HL-60 (cell line): ENCODE measurements around the gene CCDC92.

Experiments used
- DNase-seq, 2 experiments: peaks; one replicate each; pipeline ENCODE4 v3.0.0-alpha.2; 2010 to 2020; ENCODE audit warnings: low read depth in 1 of 2, low spot score in 1 of 2
- H3K27ac ChIP-seq: fragments of 250-450 bp; sonication (Bioruptor Pico); replicated peaks from 2 replicates; pipeline ENCODE4 v1.5.1; 2020; ENCODE audit warnings: mild to moderate bottlenecking, moderate library complexity
- H3K27me3 ChIP-seq: fragments of 250-450 bp; sonication (Bioruptor Pico); 2 replicates; pipeline ENCODE4 v1.5.1; 2021; ENCODE audit warnings: mild to moderate bottlenecking, moderate library complexity; ENCODE audit not compliant: insufficient read depth, poor library complexity, severe bottlenecking
- H3K4me3 ChIP-seq: replicated peaks from 2 replicates; pipeline ENCODE4 v1.5.1; 2011; ENCODE audit warnings: mild to moderate bottlenecking, control low read depth, low read length; ENCODE audit not compliant: insufficient read depth
- CTCF ChIP-seq: IDR thresholded peaks from one replicate; pipeline ENCODE4 v1.5.1; 2011; ENCODE audit warnings: low read length, control low read depth, inconsistent platforms; ENCODE audit not compliant: insufficient read depth
- GABPA ChIP-seq: IDR thresholded peaks from 2 replicates; pipeline ENCODE4 v1.6.1; 2012; ENCODE audit warnings: low read depth
- POLR2AphosphoS5 ChIP-seq: IDR thresholded peaks from 2 replicates; pipeline ENCODE4 v1.6.1; 2012; ENCODE audit warnings: low read depth
- REST ChIP-seq: IDR thresholded peaks from 2 replicates; pipeline ENCODE4 v1.6.1; 2012; ENCODE audit warnings: low read depth; ENCODE audit not compliant: insufficient replicate concordance
- SPI1 ChIP-seq: IDR thresholded peaks from 2 replicates; pipeline ENCODE4 v1.6.1; 2012; ENCODE audit warnings: low read depth, mild to moderate bottlenecking, borderline replicate concordance

CCDC92 gene

GRCh38 chr12:123989168-123989567, 16.5 kb upstream of the CCDC92 start:
- no peak for DNase-seq
- Histone ChIP-seq H3K4me3 (no peak overlapping the region), H3K27ac (no peak overlapping the region), H3K27me3 (no peaks in the 10 kb centered on the region)
- no peak for TF ChIP-seq REST
- no peak for TF ChIP-seq CTCF
- no peak for TF ChIP-seq GABPA
- no peak for TF ChIP-seq POLR2AphosphoS5
- TF ChIP-seq SPI1: no peak

DNA sequence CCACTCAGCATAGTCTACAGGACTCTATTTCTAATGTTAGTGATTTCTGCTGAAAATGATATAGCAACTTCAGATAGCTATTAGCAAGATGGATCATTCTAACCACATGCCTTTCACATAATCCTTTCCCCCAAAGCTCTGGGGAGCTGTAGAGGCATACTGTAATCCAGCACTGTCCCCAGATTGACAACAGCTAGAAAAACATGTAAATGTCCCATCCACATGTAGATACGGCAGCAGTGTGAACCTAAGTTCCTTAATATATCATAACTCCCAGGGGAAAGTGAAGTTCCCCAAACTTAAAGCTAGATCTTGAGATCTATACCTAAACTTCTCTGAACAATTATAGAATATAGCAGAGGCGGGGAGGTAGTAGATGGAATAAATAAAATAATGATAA, 14.4 kb upstream of the CCDC92 start:
- TF ChIP-seq CTCF (no peak), POLR2AphosphoS5 (no peak), GABPA (no peak), SPI1 (no peak), REST (no peak)

DNA sequence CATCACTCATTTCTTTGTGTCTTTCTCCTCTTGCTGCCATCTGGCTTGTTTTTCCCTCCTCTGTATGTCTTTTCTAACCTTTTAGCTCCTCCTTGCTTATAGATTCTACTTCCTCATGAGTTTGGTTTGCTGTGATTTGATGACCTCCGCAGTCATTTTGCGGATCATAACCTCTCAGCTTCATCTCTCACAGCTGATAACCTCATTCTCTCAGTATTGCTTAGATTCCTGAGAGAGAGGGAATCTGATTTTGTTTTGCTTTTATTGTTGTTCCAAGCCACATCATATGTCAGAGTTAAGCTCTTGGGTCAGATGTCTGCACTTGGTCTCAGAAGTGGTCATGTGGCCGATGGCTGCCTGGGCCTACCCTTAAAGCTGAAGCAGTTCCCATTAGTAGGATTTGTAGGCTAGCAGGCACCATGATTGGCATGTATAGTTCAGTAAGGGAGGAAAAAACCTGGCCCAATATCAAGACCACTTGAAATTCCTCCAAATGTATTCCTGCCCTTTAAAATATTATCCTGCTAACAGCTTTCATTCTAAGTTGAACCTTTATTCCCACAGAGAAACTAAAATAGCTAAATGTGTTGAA, 13.8 kb upstream of the CCDC92 start:
- no peak for DNase-seq
- no peak overlapping the region for H3K27ac ChIP-seq
- TF ChIP-seq GABPA: no peak
- no peak for TF ChIP-seq CTCF
- TF ChIP-seq SPI1: no peak
- TF ChIP-seq POLR2AphosphoS5: no peak
- no peak for TF ChIP-seq REST

More for the DNA sequence above, 14.4 kb upstream of the CCDC92 start:
- no peak for DNase-seq
- no peak overlapping the region for H3K4me3 ChIP-seq
- no peaks in the 10 kb centered on the region for H3K27me3 ChIP-seq
- H3K27ac ChIP-seq: no peak overlapping the region

More for the DNA sequence above, 13.8 kb upstream of the CCDC92 start:
- H3K4me3 ChIP-seq: no peak overlapping the region
- no peaks in the 10 kb centered on the region for H3K27me3 ChIP-seq
